Activated naive CD4-positive, alpha-beta T cell treated with anti-CD3 and anti-CD28 coated beads, Interleukin-2, amount 50 U/mL, for 24 hours (primary cell): ENCODE data around the gene JAG1.

Experiments
- H3K27ac Mint-ChIP-seq: one replicate; pipeline ENCODE4 v1.8.0; 2021; ENCODE audit warnings: mild to moderate bottlenecking, mixed read lengths
- H3K27me3 Mint-ChIP-seq: one replicate; pipeline ENCODE4 v1.8.0; 2021; ENCODE audit warnings: mixed read lengths
- H3K36me3 Mint-ChIP-seq: one replicate; pipeline ENCODE4 v1.8.0; 2021; ENCODE audit warnings: mixed read lengths
- H3K4me1 Mint-ChIP-seq: one replicate; pipeline ENCODE4 v1.8.0; 2021; ENCODE audit warnings: mixed read lengths
- H3K4me3 Mint-ChIP-seq: one replicate; pipeline ENCODE4 v1.8.0; 2021; ENCODE audit warnings: mild to moderate bottlenecking, mixed read lengths
- H3K9me3 Mint-ChIP-seq: one replicate; pipeline ENCODE4 v1.8.0; 2021; ENCODE audit warnings: mixed read lengths

The JAG1 gene

DNA sequence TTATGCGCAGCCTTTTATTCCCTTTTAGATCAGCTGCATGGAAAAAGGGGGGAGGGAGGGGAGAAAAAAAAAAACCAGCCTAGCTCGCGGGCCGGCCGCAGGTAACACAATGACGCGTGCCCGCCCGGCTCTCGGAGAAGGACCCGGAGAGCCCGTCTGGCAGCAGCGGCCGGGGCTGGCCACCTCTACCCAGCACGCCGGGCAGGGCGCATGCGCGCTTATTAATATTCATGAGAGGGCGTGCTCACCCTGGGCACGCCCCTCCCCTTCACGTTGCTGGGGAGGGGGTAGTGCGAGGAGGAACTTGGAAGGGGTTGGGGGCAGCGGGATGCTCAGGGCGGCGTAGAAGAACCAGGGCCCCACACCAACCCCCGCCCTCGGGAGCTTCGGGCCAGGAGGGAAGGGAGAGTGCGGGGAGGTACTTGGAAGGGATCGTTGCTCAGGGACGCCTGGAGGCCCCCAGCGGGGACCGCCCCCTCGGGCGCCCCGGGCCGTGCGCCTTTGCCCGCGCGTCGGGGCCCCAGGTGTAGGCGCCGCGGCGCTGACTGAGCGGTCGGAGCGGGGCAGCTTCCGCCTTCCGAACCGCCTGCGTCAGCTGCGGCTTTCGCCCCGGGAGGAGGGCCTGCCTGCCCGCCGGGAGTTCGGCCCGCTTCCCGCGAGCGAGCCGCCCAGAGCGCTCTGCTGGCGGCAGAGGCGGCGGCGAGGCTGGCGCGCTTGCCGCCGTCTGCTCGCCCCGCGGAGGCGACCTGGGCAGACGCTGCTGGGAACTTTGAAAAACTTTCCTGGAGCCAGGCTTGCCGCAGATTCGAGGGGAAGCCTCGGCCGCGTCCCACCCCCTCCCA, at the start of gene JAG1:
Gene JAG1 (minus strand): TSS at position 158 of the 842 bp plus-strand sequence. CDS start 469 bp downstream, outside the sequence.
- H3K27ac Mint-ChIP-seq = no peak within 1 kb of the TSS
- no peaks in the 10 kb centered on the region for H3K9me3 Mint-ChIP-seq
- H3K4me1 Mint-ChIP-seq = peaks cover 24% of the 10 kb centered on the region
- peaks cover 48% of the 10 kb centered on the region for H3K27me3 Mint-ChIP-seq
- no peaks in the 10 kb centered on the region for H3K36me3 Mint-ChIP-seq
- H3K4me3 Mint-ChIP-seq = peak within 1 kb of the TSS; percentile 84

DNA sequence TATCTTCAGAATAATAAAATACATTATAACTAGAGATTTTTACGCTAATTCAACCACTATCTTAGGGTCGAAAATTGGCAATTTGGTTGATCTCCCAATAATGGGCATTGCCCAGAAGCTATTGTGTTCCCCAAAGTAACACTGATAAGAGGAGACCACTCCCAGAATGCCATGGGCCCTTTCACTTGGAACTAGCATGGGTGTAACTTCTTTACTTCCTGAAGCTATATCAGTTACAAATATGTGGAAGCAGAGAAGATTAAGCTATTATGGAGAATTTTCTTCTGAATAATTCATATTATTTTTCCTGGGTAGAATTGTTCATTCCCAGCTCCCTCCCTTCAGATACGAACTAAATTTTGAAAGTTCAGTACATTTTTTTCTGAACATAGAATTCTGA, 48.2 kb upstream of the JAG1 start:
- H3K4me1 Mint-ChIP-seq = no peaks in the 10 kb centered on the region
- no peak overlapping the region for H3K27ac Mint-ChIP-seq
- H3K4me3 Mint-ChIP-seq = no peak overlapping the region
- peaks cover 4% of the 10 kb centered on the region for H3K9me3 Mint-ChIP-seq
- no peaks in the 10 kb centered on the region for H3K36me3 Mint-ChIP-seq
- H3K27me3 Mint-ChIP-seq = peaks cover 11% of the 10 kb centered on the region

DNA sequence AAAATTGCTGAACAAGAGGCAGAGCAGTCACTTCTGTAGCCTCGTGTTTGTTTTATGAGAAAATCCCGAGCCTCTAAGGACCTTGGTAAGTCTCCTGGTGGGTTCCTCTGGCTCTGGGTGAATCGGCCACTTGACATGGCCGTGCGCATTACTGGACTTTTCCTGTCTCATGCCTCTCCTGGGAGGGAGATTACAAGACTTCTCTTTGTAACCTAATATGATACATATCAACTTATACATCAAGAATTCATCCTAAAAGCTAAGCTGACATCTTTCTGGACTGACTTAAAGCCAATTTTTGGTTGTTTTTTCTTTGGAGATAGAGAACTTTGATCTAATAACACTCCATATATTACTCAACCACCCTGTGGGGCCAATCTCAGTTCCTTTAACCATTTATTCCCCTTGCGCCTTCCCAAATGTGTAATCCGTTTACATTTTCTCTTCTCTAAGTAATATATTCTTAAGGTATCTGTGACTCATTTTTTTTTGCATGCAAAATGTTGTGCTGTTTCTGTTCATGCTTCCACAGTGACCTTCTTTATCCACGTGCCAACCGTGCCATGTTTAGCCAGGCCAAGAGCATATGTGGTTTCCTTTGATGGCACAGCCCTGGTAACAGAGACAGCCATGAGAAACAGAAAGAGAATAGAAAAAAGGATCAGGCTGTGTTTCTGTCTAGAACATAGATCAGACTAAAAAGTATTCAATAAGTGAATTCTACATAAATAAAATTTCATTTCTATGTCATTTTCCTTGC, 47.5 kb upstream of the JAG1 start:
- no peak overlapping the region for H3K27ac Mint-ChIP-seq
- H3K27me3 Mint-ChIP-seq = peaks cover 12% of the 10 kb centered on the region
- no peaks in the 10 kb centered on the region for H3K36me3 Mint-ChIP-seq
- peaks cover 4% of the 10 kb centered on the region for H3K9me3 Mint-ChIP-seq
- no peak overlapping the region for H3K4me3 Mint-ChIP-seq
- H3K4me1 Mint-ChIP-seq = no peaks in the 10 kb centered on the region

DNA sequence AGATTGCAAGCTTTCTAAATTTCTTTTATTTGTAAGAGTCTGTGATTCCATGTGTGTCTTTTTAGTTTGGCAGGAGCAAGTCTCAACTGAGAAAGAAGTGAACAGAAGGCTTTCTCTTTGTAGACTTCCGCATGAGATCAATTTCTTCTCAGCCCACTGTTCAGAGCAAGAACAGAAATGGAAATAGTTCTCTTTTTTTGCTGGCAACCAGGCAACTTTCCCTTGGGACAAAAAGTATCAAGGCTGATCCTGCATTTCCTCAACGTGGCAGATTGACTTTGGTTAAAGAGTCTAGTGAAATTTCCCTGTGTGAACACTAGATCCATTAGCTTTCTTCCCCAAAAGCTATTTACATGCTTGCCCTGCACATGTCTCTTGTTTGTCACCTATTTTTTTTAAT, 46.8 kb upstream of the JAG1 start:
- Mint-ChIP-seq H3K36me3 (no peaks in the 10 kb centered on the region), H3K27ac (no peak overlapping the region), H3K9me3 (no peaks in the 10 kb centered on the region), H3K4me3 (no peak overlapping the region), H3K27me3 (peaks cover 10% of the 10 kb centered on the region), H3K4me1 (no peaks in the 10 kb centered on the region)

DNA sequence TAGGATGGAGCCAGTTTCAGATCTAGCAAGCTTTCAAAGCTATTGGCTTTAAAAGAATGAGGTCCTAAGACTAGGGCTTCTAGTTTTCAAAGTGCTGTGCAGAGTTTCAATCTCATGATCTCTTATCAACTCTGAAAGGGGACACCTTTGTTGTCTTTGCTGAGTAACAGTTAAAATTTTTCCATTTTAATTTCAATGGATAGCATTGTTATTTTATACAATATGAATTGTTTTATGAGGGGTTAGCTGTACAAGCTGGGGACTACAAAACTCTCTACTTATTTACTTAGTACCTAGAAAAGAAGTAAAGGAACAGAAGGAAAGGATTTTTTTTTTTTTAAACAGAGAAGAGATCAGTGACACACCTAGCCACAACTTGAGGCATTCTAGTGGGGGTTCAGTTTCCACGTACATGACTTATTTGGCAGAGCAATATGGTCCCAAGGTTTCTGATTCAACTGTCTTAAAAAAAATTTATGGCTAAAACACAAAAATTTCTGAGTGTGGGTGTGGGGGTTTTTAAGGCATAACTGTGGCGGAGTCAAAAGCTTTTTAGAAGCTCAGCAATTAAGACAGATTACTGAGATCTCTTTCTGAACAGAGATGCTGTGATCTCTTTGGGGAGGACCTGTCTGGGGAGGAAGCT, 46.1 kb upstream of the JAG1 start:
- Mint-ChIP-seq H3K4me3 (no peak overlapping the region), H3K4me1 (no peaks in the 10 kb centered on the region), H3K36me3 (no peaks in the 10 kb centered on the region), H3K9me3 (no peaks in the 10 kb centered on the region), H3K27me3 (peaks cover 10% of the 10 kb centered on the region), H3K27ac (no peak overlapping the region)

DNA sequence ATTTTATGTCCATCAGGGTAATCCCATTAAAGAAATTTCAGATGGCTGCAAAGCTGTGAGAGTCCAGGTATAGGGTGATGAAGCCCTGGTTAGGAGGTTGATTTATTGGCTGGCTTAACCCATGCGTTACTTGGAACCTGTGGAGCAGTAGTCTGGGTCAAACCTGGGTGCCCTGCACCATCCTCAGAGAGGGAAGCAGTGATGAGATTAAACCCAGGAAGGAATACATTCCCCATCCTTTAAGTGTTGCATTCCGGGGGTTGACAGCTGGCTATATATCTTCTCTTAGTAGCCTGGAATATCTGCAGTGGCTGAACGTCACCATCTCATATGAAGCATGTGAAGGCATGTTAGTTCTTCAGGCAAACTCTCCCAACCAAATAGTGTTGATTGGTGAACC, 44.9 kb upstream of the JAG1 start:
- H3K27me3 Mint-ChIP-seq = peaks cover 10% of the 10 kb centered on the region
- H3K27ac Mint-ChIP-seq = no peak overlapping the region
- H3K36me3 Mint-ChIP-seq = no peaks in the 10 kb centered on the region
- no peaks in the 10 kb centered on the region for H3K9me3 Mint-ChIP-seq
- no peak overlapping the region for H3K4me3 Mint-ChIP-seq
- H3K4me1 Mint-ChIP-seq = no peaks in the 10 kb centered on the region

DNA sequence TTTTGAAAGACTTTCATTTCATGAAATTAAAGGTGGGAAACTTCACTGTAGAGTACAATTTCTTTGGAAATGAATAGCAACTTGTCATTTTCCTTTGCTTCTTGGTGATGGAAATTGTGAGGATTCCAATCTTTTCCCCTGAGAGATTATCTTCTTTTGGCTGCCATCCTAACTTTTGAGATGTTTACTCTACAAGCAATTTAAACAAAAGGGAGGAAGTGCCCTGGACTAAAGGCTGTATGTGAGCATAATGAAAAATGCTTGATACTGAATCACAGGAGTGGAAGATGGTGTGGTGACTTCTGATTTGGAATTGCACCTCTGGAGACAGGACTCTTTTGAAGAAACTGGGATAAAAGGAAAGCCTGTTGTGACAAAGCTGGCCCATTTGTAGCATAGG, 43.1 kb upstream of the JAG1 start:
- Mint-ChIP-seq H3K4me3 (no peak overlapping the region), H3K36me3 (no peaks in the 10 kb centered on the region), H3K4me1 (no peaks in the 10 kb centered on the region), H3K27me3 (peaks cover 6% of the 10 kb centered on the region), H3K9me3 (no peaks in the 10 kb centered on the region), H3K27ac (no peak overlapping the region)

DNA sequence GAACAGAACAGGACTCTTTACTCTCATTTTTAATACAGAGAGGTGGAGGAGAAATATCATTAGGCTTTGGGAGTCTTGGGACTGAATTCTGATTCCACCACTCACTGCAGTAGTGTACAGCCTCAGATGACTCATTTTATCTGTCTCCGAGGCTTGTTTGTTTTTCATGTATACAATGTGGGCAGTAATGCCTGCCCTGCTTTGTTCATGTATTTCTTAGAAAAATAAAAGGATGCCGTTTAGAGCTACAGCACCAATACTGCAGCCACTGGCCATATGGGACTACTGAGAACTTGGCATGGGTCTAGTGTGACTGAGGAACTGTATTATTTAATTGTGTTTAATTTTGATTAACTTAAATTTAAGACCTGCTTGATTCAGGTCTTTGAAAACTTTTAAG, 41.2 kb upstream of the JAG1 start:
- Mint-ChIP-seq H3K4me3 (no peak overlapping the region), H3K27ac (no peak overlapping the region), H3K36me3 (no peaks in the 10 kb centered on the region), H3K9me3 (no peaks in the 10 kb centered on the region), H3K27me3 (peaks cover 3% of the 10 kb centered on the region), H3K4me1 (no peaks in the 10 kb centered on the region)

DNA sequence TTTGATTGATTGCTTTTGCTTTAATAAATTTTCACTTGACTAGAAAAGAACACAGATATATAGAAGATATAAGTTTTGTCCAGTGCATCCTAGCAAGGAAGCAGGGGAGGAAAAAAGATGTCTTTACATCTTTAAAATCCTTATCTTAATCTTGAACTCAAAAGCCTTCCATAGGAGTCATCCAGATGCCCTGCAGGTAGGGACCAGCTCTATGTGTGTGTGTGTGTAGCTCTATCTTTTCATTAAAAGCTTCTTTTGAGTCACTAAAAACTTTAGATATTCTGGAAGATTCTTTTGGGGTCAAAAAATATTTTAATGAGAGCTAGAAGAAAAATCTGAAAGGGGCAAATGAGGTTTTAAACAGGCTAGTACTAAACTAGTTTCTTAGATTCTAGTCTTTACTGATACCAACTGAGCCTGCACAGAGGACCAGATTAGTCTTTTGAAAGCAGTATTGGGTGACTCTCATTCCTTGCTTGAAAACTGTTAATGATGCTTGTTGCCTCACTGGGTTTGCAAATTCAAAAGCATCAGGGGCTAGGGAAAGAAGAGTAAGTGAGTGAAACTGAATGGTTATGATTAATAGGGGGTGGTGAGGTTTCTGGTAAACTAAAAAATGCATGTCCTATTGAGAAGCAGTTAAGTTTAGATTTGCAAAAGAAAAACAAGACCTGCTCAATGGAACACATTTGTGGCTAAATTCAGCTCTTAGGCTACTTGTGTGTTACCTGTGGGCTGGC, 40.6 kb upstream of the JAG1 start:
- Mint-ChIP-seq H3K4me3 (no peak overlapping the region), H3K27ac (no peak overlapping the region), H3K27me3 (peaks cover 3% of the 10 kb centered on the region), H3K9me3 (no peaks in the 10 kb centered on the region), H3K4me1 (no peaks in the 10 kb centered on the region), H3K36me3 (no peaks in the 10 kb centered on the region)

DNA sequence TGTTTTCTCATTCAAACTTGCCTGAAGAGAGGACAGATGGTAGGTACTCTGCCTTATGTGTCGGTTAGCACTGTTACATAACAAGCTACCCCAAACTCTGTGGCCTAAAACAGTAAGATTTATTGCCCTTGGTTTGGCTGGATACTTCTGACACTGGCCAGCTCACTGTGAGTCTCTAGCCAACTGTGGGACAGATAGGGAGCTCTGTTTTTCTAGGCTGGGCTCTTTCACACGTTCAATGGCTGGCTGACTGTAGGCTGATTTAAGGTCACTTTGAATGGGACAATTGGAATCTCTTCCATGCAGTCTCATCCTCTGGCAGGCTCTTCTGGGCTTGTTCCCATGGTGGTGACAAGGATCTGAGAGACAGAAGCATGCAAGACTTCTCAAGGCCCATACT, 39.4 kb upstream of the JAG1 start:
- Mint-ChIP-seq H3K4me3 (no peak overlapping the region), H3K4me1 (no peaks in the 10 kb centered on the region), H3K36me3 (no peaks in the 10 kb centered on the region), H3K27ac (no peak overlapping the region), H3K27me3 (peaks cover 3% of the 10 kb centered on the region), H3K9me3 (no peaks in the 10 kb centered on the region)

DNA sequence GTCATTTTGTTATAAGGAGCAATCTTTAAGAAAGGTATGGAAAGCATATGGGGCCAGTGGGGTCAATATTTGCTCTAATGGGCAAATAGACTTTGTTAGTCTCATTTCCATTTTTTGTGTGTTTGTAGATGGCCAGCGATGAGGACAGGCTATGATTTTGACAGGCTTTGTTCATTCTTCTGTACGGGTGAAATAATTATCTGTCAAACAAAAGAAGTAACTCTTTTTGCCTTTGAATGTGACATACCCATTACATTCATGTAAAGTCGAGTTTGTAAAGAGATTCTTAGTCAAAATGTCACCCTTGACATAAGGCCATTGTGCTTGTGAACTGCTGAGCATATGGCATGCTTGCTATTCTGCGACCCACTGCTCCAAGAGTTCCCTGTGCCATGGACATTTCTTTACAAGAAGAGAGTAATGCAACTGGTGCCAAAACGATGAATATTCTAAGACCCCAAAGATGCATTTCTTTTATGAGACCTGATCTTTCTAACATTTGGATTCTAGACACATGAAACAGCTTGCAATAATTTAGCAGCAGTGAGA, 38.2 kb upstream of the JAG1 start:
- Mint-ChIP-seq H3K4me3 (no peak overlapping the region), H3K36me3 (no peaks in the 10 kb centered on the region), H3K27ac (no peak overlapping the region), H3K27me3 (peaks cover 4% of the 10 kb centered on the region), H3K4me1 (no peaks in the 10 kb centered on the region), H3K9me3 (no peaks in the 10 kb centered on the region)

DNA sequence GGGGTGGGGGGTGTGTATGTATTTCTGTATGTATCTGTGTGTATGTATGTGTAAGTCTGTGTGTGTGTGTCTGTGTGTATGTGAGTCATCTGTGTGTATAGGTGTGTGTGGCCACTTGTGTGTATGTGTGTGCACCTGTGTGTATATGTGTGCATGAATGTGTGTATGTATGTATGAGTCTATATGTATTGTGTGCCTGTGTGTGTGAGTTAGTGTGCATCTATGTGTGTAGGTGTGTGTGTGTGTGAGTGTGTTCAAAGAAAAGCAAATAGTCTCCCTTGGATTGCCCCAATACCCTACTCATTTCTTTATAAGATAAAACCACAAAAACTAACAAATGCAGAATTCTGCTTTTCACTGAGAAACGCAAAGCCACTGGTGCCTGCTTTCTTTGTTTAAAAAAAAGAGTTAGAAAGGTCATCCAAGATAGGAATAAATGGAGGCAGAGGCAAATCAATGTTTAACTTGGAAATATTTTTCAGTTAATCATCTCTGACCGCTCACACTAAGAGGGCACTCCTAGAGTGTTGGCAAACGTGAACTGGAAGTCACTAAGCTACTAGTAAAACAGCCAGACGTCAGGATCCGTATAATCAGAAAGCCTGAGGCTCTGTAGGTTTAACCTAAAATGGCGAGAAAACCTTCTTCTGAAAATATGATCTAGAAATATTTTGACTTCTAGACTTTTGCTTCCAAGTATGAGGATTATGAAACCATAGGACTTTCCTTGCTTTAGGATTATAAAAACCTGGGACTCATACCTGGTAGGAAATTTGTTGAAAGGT, 37.4 kb upstream of the JAG1 start:
- no peak overlapping the region for H3K4me3 Mint-ChIP-seq
- no peaks in the 10 kb centered on the region for H3K36me3 Mint-ChIP-seq
- H3K9me3 Mint-ChIP-seq = no peaks in the 10 kb centered on the region
- no peaks in the 10 kb centered on the region for H3K4me1 Mint-ChIP-seq
- no peak overlapping the region for H3K27ac Mint-ChIP-seq
- H3K27me3 Mint-ChIP-seq = peaks cover 4% of the 10 kb centered on the region

DNA sequence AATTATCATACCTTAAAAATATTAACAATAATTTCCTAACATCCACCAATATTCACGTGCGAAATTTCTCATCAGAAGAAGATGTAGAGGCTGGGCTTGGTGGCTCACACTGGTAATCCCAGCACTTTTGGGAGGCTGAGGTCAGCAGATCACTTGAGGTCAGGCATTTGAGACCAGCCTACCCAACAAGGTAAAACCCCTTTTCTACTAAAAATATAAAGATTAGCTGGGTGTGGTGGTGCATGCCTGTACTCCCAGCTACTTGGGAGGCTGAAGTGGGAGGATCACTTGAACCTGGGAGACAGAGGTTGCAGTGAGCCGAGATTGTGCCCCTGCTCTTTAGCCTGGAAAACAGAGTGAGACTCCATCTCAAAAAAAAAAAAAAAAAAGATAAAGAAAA, 36.1 kb upstream of the JAG1 start:
- Mint-ChIP-seq H3K9me3 (no peaks in the 10 kb centered on the region), H3K27me3 (peaks cover 4% of the 10 kb centered on the region), H3K36me3 (no peaks in the 10 kb centered on the region), H3K4me1 (no peaks in the 10 kb centered on the region), H3K4me3 (no peak overlapping the region), H3K27ac (no peak overlapping the region)

DNA sequence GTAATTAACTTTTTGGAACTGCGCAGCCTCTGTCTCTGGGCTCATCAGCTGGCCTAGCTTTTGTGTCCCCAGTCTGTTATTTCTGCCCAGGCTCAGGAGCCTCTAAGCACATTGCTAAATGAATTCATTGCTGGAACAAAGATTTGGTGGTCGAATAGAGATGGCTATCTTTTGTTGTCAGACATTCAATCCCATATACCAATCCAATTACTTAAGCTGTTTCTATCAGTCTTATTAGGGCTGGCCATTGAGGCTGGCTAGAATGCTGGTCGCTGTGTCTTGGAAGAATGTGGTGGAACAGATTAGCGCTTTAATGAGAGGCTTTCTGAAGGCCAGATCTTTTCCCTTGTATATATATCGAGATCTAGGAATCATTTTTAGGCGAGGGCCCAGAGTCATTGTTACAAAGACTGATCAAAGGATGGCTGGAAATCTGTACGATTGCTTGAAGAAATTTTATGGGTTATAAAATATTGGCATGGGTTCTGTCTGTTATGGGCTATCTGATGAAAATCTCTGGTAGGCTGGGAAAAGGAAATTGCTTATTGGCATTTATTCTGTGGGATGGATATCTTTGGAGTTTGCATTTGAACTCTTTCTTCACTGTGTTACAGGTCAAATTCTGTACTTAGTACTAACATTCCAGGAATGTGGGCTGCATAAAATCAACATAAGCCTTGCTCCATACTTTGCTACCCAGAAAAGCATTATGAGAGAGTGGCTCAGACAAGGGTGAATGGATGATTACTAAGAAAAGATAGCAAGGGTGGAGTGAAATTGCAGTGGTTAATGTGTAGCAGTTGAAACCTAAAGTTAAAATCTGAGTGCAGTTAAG, 34.8 kb upstream of the JAG1 start:
- H3K4me3 Mint-ChIP-seq = no peak overlapping the region
- no peaks in the 10 kb centered on the region for H3K36me3 Mint-ChIP-seq
- H3K4me1 Mint-ChIP-seq = no peaks in the 10 kb centered on the region
- peaks cover 6% of the 10 kb centered on the region for H3K27me3 Mint-ChIP-seq
- H3K9me3 Mint-ChIP-seq = no peaks in the 10 kb centered on the region
- no peak overlapping the region for H3K27ac Mint-ChIP-seq
